Ascending aorta (tissue), 2 donors: ENCODE measurements around the gene ACOXL. TPM values are rescaled to one million over a fixed set of nuclear protein-coding genes. Genes with fewer than 3 reads are reported as not detected.

ENCODE experiments used
- DNase-seq, 2 donors: peaks; one replicate each; pipeline ENCODE4 v3.0.0-alpha.2; 2019; ENCODE audit warnings: low spot score in 2 of 2
- H3K27ac ChIP-seq, 2 donors: fragments of 200-600 bp; sonication (generic); one replicate each; pipeline ENCODE4 v1.5.1; 2016 to 2017; ENCODE audit warnings: mild to moderate bottlenecking in 1 of 2
- H3K27me3 ChIP-seq: fragments of 200-600 bp; sonication (generic); one replicate; pipeline ENCODE4 v1.5.1; 2017
- H3K36me3 ChIP-seq, 2 donors: fragments of 200-600 bp; sonication (generic); one replicate each; pipeline ENCODE4 v1.5.1; 2016
- H3K4me1 ChIP-seq, 2 donors: fragments of 200-600 bp; sonication (generic); one replicate each; pipeline ENCODE4 v1.5.1; 2016 to 2017; ENCODE audit warnings: mild to moderate bottlenecking in 1 of 2
- H3K4me3 ChIP-seq, 2 donors: fragments of 200-600 bp; sonication (generic); one replicate each; pipeline ENCODE4 v1.5.1; 2016 to 2017; ENCODE audit warnings: mild to moderate bottlenecking in 1 of 2
- H3K9me3 ChIP-seq, 2 donors: fragments of 200-600 bp; sonication (generic); one replicate each; pipeline ENCODE4 v1.5.1; 2016
- CTCF ChIP-seq, 3 experiments: fragments of 200-600 bp in 2 of 3; fragments of 450-650 bp in 1 of 3; sonication (generic) in 2 of 3; IDR thresholded peaks; one replicate each; pipeline ENCODE4 v1.5.1; 2016 to 2019; ENCODE audit warnings: antibody characterized with exemption in 3 of 3, mild to moderate bottlenecking in 1 of 3, moderate library complexity in 1 of 3
- intact Hi-C: fragments of 100-400 bp; cut with DNase I; formaldehyde crosslinking; loops from one replicate; pipeline ENCODE4 v1.15.1; 2023
- total RNA-seq: library from RNA; depleted of rRNA; stranded (reverse); fragments of >200 nt; gene quantifications from one replicate; pipeline ENCODE4 v1.1.0, GENCODE V29; 2016

The ACOXL gene
- total RNA-seq, 1 donor from 2014 or later, result not detected

- DNase-seq, result no peak
- no peak overlapping the region for H3K4me3 ChIP-seq
- no peak overlapping the region for H3K27ac ChIP-seq
- intact Hi-C loops, result no loop called here
- no peaks in the 10 kb centered on the region for H3K27me3 ChIP-seq
- TF ChIP-seq CTCF (IDR thresholded peaks at IDR 0.05), result no peak
- H3K36me3 ChIP-seq, result no peaks in the 10 kb centered on the region
- no peaks in the 10 kb centered on the region for H3K9me3 ChIP-seq
- H3K4me1 ChIP-seq, result no peaks in the 10 kb centered on the region
Observed at GRCh38 chr2:110997331-110998045, 265.1 kb downstream of the ACOXL start.

- Histone ChIP-seq H3K4me1 (no peaks in the 10 kb centered on the region), H3K4me3 (no peak overlapping the region), H3K9me3 (no peaks in the 10 kb centered on the region), H3K36me3 (no peaks in the 10 kb centered on the region), H3K27ac (no peak overlapping the region), H3K27me3 (no peaks in the 10 kb centered on the region)
- DNase-seq, result no peak
- intact Hi-C loops, result no loop called here
- no peak for TF ChIP-seq CTCF (IDR thresholded peaks at IDR 0.05)
Observed at GRCh38 chr2:110998311-110998710, 265.9 kb downstream of the ACOXL start.

- TF ChIP-seq CTCF (IDR thresholded peaks at IDR 0.05), result no peak
- no peaks in the 10 kb centered on the region for H3K27me3 ChIP-seq
- H3K36me3 ChIP-seq, result no peaks in the 10 kb centered on the region
- no peak overlapping the region for H3K4me3 ChIP-seq
- no peaks in the 10 kb centered on the region for H3K4me1 ChIP-seq
- intact Hi-C loops, result no loop called here
- no peak overlapping the region for H3K27ac ChIP-seq
- no peaks in the 10 kb centered on the region for H3K9me3 ChIP-seq
- no peak for DNase-seq
Observed at GRCh38 chr2:110999626-111000025, 267.3 kb downstream of the ACOXL start.

GRCh38 chr2:111005307-111005706 lies 272.9 kb downstream of the ACOXL start:
- no peak for DNase-seq
- no peaks in the 10 kb centered on the region for H3K4me1 ChIP-seq
- H3K27ac ChIP-seq, result no peak overlapping the region
- no peaks in the 10 kb centered on the region for H3K36me3 ChIP-seq
- TF ChIP-seq CTCF (IDR thresholded peaks at IDR 0.05), result no peak
- H3K4me3 ChIP-seq, result no peak overlapping the region
- H3K27me3 ChIP-seq, result no peaks in the 10 kb centered on the region
- H3K9me3 ChIP-seq, result no peaks in the 10 kb centered on the region
- intact Hi-C loops, result no loop called here

- Histone ChIP-seq H3K4me3 (no peak overlapping the region), H3K36me3 (no peaks in the 10 kb centered on the region), H3K27ac (no peak overlapping the region), H3K27me3 (no peaks in the 10 kb centered on the region), H3K9me3 (no peaks in the 10 kb centered on the region), H3K4me1 (no peaks in the 10 kb centered on the region)
- no peak for TF ChIP-seq CTCF (IDR thresholded peaks at IDR 0.05)
- intact Hi-C loops, result no loop called here
- DNase-seq, result no peak
Observed at GRCh38 chr2:111005821-111006220, 273.4 kb downstream of the ACOXL start.
